HepG2 (cell line): ENCODE data around the gene NEK6. TPM values are rescaled to one million over a fixed set of nuclear protein-coding genes. Genes with fewer than 3 reads are reported as not detected.

ENCODE experiments used
- KAT2B ChIP-seq: fragments of 150-350 bp; IDR thresholded peaks from 2 replicates; pipeline ENCODE4 v1.6.1; 2014; ENCODE audit warnings: low read depth, low read length, borderline replicate concordance
- MLLT10 ChIP-seq: sonication (generic); formaldehyde crosslinking; IDR thresholded peaks from 2 replicates; pipeline ENCODE4 v1.4.0; 2020; ENCODE audit warnings: missing genetic modification reagents
- MLX ChIP-seq: IDR thresholded peaks from 2 replicates; pipeline ENCODE4 v1.6.1; 2016
- MYPOP ChIP-seq: sonication (generic); formaldehyde crosslinking; IDR thresholded peaks from 2 replicates; pipeline ENCODE4 v1.8.1; 2023; ENCODE audit warnings: mild to moderate bottlenecking, moderate library complexity, missing genetic modification reagents
- PAF1 ChIP-seq: IDR thresholded peaks from 2 replicates; pipeline ENCODE4 v1.6.1; 2016; ENCODE audit warnings: missing genetic modification reagents, missing compliant biosample characterization
- POGK ChIP-seq: sonication (generic); formaldehyde crosslinking; conservative IDR thresholded peaks from 2 replicates; pipeline ENCODE4 v1.8.0; 2022; ENCODE audit warnings: mild to moderate bottlenecking, moderate library complexity, missing genetic modification reagents
- RARA ChIP-seq: IDR thresholded peaks from 2 replicates; pipeline ENCODE4 v1.6.1; 2016; ENCODE audit warnings: missing genetic modification reagents, missing compliant biosample characterization
- SKI ChIP-seq: fragments of 450-650 bp; IDR thresholded peaks from one replicate; pipeline ENCODE4 v1.6.1; 2018; ENCODE audit warnings: mild to moderate bottlenecking; ENCODE audit not compliant: partially characterized antibody
- XRCC5 ChIP-seq: fragments of 200-400 bp; formaldehyde crosslinking; optimal IDR thresholded peaks from 2 replicates; pipeline ENCODE3; 2017; ENCODE audit warnings: mild to moderate bottlenecking, low read length
- ZBTB33 ChIP-seq: sonication (generic); formaldehyde crosslinking; IDR thresholded peaks from 2 replicates; pipeline ENCODE4 v1.4.0; 2020; ENCODE audit warnings: missing genetic modification reagents
- ZBTB44 ChIP-seq: sonication (generic); formaldehyde crosslinking; IDR thresholded peaks from 2 replicates; pipeline ENCODE4 v1.4.0; 2020; ENCODE audit warnings: missing genetic modification reagents
- ZFP36L2 ChIP-seq: sonication (generic); formaldehyde crosslinking; IDR thresholded peaks from 2 replicates; pipeline ENCODE4 v1.4.0; 2020; ENCODE audit warnings: missing genetic modification reagents
- ZMYM2 ChIP-seq: sonication (generic); formaldehyde crosslinking; IDR thresholded peaks from 2 replicates; pipeline ENCODE4 v1.8.0; 2022; ENCODE audit warnings: mild to moderate bottlenecking, missing genetic modification reagents
- ZNF24 ChIP-seq: fragments of 450-650 bp; IDR thresholded peaks from 2 replicates; pipeline ENCODE4 v1.6.1; 2017; ENCODE audit warnings: antibody characterized with exemption, mild to moderate bottlenecking
- ZNF276 ChIP-seq: sonication (generic); formaldehyde crosslinking; IDR thresholded peaks from 2 replicates; pipeline ENCODE4 v1.4.0; 2020; ENCODE audit warnings: mild to moderate bottlenecking, low read depth, missing genetic modification reagents
- ZNF547 ChIP-seq: sonication (generic); formaldehyde crosslinking; IDR thresholded peaks from 2 replicates; pipeline ENCODE4 v1.5.1; 2020; ENCODE audit warnings: mild to moderate bottlenecking, missing genetic modification reagents
- ZNF605 ChIP-seq: sonication (generic); formaldehyde crosslinking; IDR thresholded peaks from 2 replicates; pipeline ENCODE4 v1.8.0; 2022; ENCODE audit warnings: mild to moderate bottlenecking, missing genetic modification reagents
- ZNF644 ChIP-seq: IDR thresholded peaks from 2 replicates; pipeline ENCODE4 v1.6.1; 2016; ENCODE audit warnings: low read depth
- ZUFSP ChIP-seq: sonication (generic); formaldehyde crosslinking; IDR thresholded peaks from 2 replicates; pipeline ENCODE4 v1.9.0; 2021; ENCODE audit warnings: missing genetic modification reagents, mild to moderate bottlenecking, borderline replicate concordance
- polyA plus RNA-seq, 8 experiments: library from polyadenylated mRNA; depleted of rRNA in 3 of 8; stranded (reverse) in 7 of 8; unstranded in 1 of 8; fragments of >200 nt; fragmentation: Illumina TruSeq in 4 of 8; extraction: Trizol in 4 of 8; gene quantifications; 2 replicates each; pipeline versions ENCODE4 v1.2.1 to v1.2.3, GENCODE V29; 2011 to 2016; ENCODE audit warnings: low read depth in 4 of 8, missing spikeins in 1 of 8, mixed read lengths in 1 of 8; ENCODE audit not compliant: insufficient read depth in 1 of 8
- total RNA-seq, 5 experiments: library from RNA; depleted of rRNA; stranded (reverse); fragments of >200 nt; fragmentation: Illumina TruSeq; extraction: Trizol; gene quantifications; 2 replicates each; pipeline ENCODE4 v1.2.3, GENCODE V29; 2016; ENCODE audit warnings: low read depth in 1 of 5

NEK6 gene
- total and polyA plus RNA-seq, 2 of the 13 experiments (the other 11 are each of a cell fraction or from before 2014, with no cell fraction given), result 30.4 to 119 TPM

- no peak for TF ChIP-seq ZNF276
- TF ChIP-seq PAF1, result no peak
- 0 out of 2 replicates have a peak, but pooled peaks have one; percentile 66 for TF ChIP-seq ZMYM2 (CRISPR knock-in tag)
- TF ChIP-seq ZUFSP, result no peak
- no peak for TF ChIP-seq ZNF644 (CRISPR knock-in tag)
- TF ChIP-seq POGK, result no peak
- TF ChIP-seq ZFP36L2 (CRISPR knock-in tag), result no peak
- TF ChIP-seq ZBTB33 (CRISPR knock-in tag), result peak; percentile 37; the same call in 1 of the 2 replicates
- no peak for TF ChIP-seq MYPOP
- no peak for TF ChIP-seq ZNF605 (CRISPR knock-in tag)
- TF ChIP-seq XRCC5, result no peak
- no peak for TF ChIP-seq ZBTB44 (CRISPR knock-in tag)
- TF ChIP-seq KAT2B, result no peak
- TF ChIP-seq MLLT10 (CRISPR knock-in tag), result no peak
- TF ChIP-seq ZNF547 (CRISPR knock-in tag), result no peak
- TF ChIP-seq ZNF24, result no peak
- TF ChIP-seq MLX (CRISPR knock-in tag), result no peak
- TF ChIP-seq SKI, result no peak
- TF ChIP-seq RARA, result 0 out of 2 replicates have a peak, but pooled peaks have one; percentile 24
Measured at GRCh38 chr9:124282442-124283227, 24.9 kb downstream of the NEK6 start (continued).
